Measurements from ENCODE around the gene SYTL2.

DNA sequence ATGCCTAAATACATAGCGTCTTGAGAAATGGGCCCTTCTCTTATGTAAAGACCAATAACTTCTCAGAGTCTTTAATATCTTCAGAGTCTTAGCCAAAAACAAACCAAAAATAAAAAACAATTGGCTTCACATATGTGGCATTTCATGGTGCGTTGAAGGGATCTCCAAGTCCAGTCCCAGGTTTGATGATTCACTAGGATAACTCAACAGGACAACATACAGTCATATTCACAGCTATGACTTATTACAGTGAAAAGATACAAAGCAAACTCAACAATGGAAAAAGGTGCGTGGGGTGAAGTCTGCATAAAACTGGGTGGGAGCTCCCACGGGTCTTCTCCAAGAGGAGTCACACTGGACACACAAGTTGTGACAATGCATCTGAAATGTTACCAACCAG, 12.6 kb downstream of the SYTL2 start:
- TF ChIP-seq EP300 (conservative IDR thresholded peaks at IDR 0.05; ENCODE audit: poor library complexity, severe bottlenecking) (no peak), CTCF (IDR thresholded peaks at IDR 0.05; ENCODE audit: poor library complexity, severe bottlenecking) (no peak), MXI1 (conservative IDR thresholded peaks at IDR 0.05; ENCODE audit: poor library complexity, severe bottlenecking) (no peak), REST (IDR thresholded peaks at IDR 0.05; ENCODE audit: borderline replicate concordance) (no peak), POLR2AphosphoS5 (IDR thresholded peaks at IDR 0.05) (no peak), EZH2 (IDR thresholded peaks at IDR 0.05; ENCODE audit: borderline replicate concordance, insufficient read depth, low read length, poor library complexity, severe bottlenecking) (no peak)

Data from neural cell (in vitro differentiated cells).